Measurements from ENCODE around the gene PEX3. TPM values are rescaled to one million over a fixed set of nuclear protein-coding genes. Genes with fewer than 3 reads are reported as not detected.

PEX3 gene
- total and polyA plus RNA-seq, 2 of the 4 experiments (the other 2 are of a cell fraction), result 13.3 to 13.7 TPM

- H2BK20ac ChIP-seq (ENCODE audit: low read depth, low read length), result no peak overlapping the region
- intact Hi-C loops (cut with micrococcal nuclease) (no loop called here), dilution Hi-C loops (cut with HindIII; ENCODE audit: low sequenced_read_pairs, unreplicated experiment) (no loop called here), in situ Hi-C loops (cut with MboI; ENCODE audit: low sequenced_read_pairs) (no loop called here)
- no peaks in the 10 kb centered on the region for H4K20me1 ChIP-seq (ENCODE audit: insufficient read depth, low read length)
- H4K91ac ChIP-seq (ENCODE audit: insufficient read depth, low read depth, low read length), result peak overlapping the region; percentile 24
- no TSS peak for BruUV-seq (replicated peaks)
- H3K4me3 ChIP-seq (ENCODE audit: insufficient read depth, low read depth, low read length), result peak overlapping the region; percentile 46
- no peak overlapping the region for H2AK5ac ChIP-seq (ENCODE audit: low read depth, low read length)
- H3K9ac ChIP-seq (ENCODE audit: low read depth, low read length), result peak overlapping the region; percentile 66
- peaks cover 12 to 29% of the 10 kb centered on the region in 2 experiments for H3K79me1 ChIP-seq (ENCODE audit: low read depth in 1 of 2, low read length in 2 of 2)
- peak overlapping the region; percentile 57 for H3K27ac ChIP-seq (ENCODE audit: insufficient read depth, low read length)
- DNase-seq (peak; percentile 63), ATAC-seq (ENCODE audit: low read depth) (peak; percentile 83)
- H2BK120ac ChIP-seq (ENCODE audit: low read depth, low read length), result peak overlapping the region; percentile 33
- H2BK15ac ChIP-seq (ENCODE audit: low read depth, low read length), result no peak overlapping the region
- 3% methylated on average over 15 of the region's 103 CpGs; no CpG with 5 or more reads in 1 of the 2 experiments for WGBS, 2 experiments (ENCODE audit: extremely low coverage in 2 of 2, insufficient read length in 1 of 2)
- H3K27me3 ChIP-seq (ENCODE audit: control insufficient read depth, insufficient read depth, low read length), result peaks cover 4% of the 10 kb centered on the region; the same call in 1 of the 2 replicates
- peak overlapping the region; percentile 80 for H2AK9ac ChIP-seq (replicated peaks; ENCODE audit: low read depth, low read length, poor library complexity)
- H3K4me1 ChIP-seq (ENCODE audit: control insufficient read depth, insufficient read depth, low read length), result peaks cover 3% of the 10 kb centered on the region; the same call in 1 of the 2 replicates
- H2BK5ac ChIP-seq (ENCODE audit: low read depth, low read length, poor library complexity, severe bottlenecking), result peak overlapping the region; percentile 1
- peak overlapping the region; percentile 83; the same call in 1 of the 2 replicates for H3K14ac ChIP-seq (replicated peaks; ENCODE audit: low read depth, low read length)
- H4K8ac ChIP-seq (ENCODE audit: low read depth in 2 of 2, low read length in 2 of 2), result peak overlapping the region; percentile 15 to 82; a peak in 3 of 4 replicates
- ChIA-PET POLR2A (ENCODE audit: unreplicated experiment) (no interaction called here), CTCF (interaction anchor here (0.6 to 0.8 kb wide), 3 partner anchors 22 to 891 kb away, joined by 3 read pairs; no protein-coding TSS in a partner anchor)
- H3K9me1 ChIP-seq (ENCODE audit: insufficient read depth, low read length), result no peaks in the 10 kb centered on the region
- H3K4me2 ChIP-seq (ENCODE audit: low read depth, low read length), result peak overlapping the region; percentile 95
- 0 out of 2 replicates have a peak, but pooled peaks have one; percentile 17 for TF ChIP-seq SMC3 (IDR thresholded peaks at IDR 0.05; ENCODE audit: low read depth, low read length)
- TF ChIP-seq CTCF (conservative IDR thresholded peaks at IDR 0.05; ENCODE audit: low read depth, low read length), result peak; percentile 53
- TF ChIP-seq RCOR1 (IDR thresholded peaks at IDR 0.05; ENCODE audit: insufficient replicate concordance, low read length), result no peak
- no peak for TF ChIP-seq MAFK (IDR thresholded peaks at IDR 0.05; ENCODE audit: low read depth, low read length)
- no peak for TF ChIP-seq ELK1 (IDR thresholded peaks at IDR 0.05; ENCODE audit: borderline replicate concordance, low read depth, low read length)
- TF ChIP-seq MAZ (IDR thresholded peaks at IDR 0.05; ENCODE audit: borderline replicate concordance, low read depth, low read length), result 0 out of 2 replicates have a peak, but pooled peaks have one; percentile 26
- no peak for TF ChIP-seq BHLHE40 (IDR thresholded peaks at IDR 0.05; ENCODE audit: low read depth, low read length)
- no peak for TF ChIP-seq FOS (IDR thresholded peaks at IDR 0.05; ENCODE audit: low read depth, low read length)
- TF ChIP-seq CEBPB (IDR thresholded peaks at IDR 0.05; ENCODE audit: low read depth, low read length), result no peak
- TF ChIP-seq RFX5 (IDR thresholded peaks at IDR 0.05; ENCODE audit: low read depth, low read length), result no peak
- no peak for TF ChIP-seq CHD1 (IDR thresholded peaks at IDR 0.05; ENCODE audit: low read depth, low read length)
- TF ChIP-seq RAD21 (IDR thresholded peaks at IDR 0.05; ENCODE audit: low read length), result peak; percentile 34; the same call in 1 of the 2 replicates
- peak overlapping the region; percentile 27; the same call in 1 of the 2 replicates for H3K18ac ChIP-seq (ENCODE audit: low read depth, low read length)
- peak overlapping the region; percentile 61; the same call in 1 of the 2 replicates for H4K5ac ChIP-seq (ENCODE audit: low read depth, low read length)
- H3K36me3 ChIP-seq (ENCODE audit: control insufficient read depth, insufficient read depth, low read length), result no peaks in the 10 kb centered on the region
- no peaks in the 10 kb centered on the region for H3K9me3 ChIP-seq (ENCODE audit: control insufficient read depth, insufficient read depth, low read length)
- peak overlapping the region; percentile 68 for H3K23ac ChIP-seq (ENCODE audit: low read depth, low read length)
- peak overlapping the region; percentile 8; the same call in 1 of the 2 replicates for H3K56ac ChIP-seq (ENCODE audit: extremely low read depth, insufficient read depth, low read length)
- peak overlapping the region; percentile 38 for H3K4ac ChIP-seq (ENCODE audit: low read depth, low read length)
- H2AFZ ChIP-seq (replicated peaks; ENCODE audit: low read length, poor library complexity), result peak overlapping the region; percentile 94
Measured at GRCh38 chr6:143536866-143537691, 86.5 kb downstream of the PEX3 start.
